K562 (cell line): Measurements from ENCODE around the gene TBC1D5.

ENCODE experiments used
- CBFA2T3 ChIP-seq: fragments of 450-650 bp; IDR thresholded peaks from 2 replicates; pipeline ENCODE4 v1.6.1; 2017
- SIN3A ChIP-seq, 2 experiments: fragments of 150-350 bp in 1 of 2; IDR thresholded peaks; 2 replicates each; pipeline ENCODE4 v1.6.1; 2011 to 2016; ENCODE audit warnings: borderline replicate concordance in 2 of 2, low read depth in 2 of 2, low read length in 2 of 2, mild to moderate bottlenecking in 2 of 2, moderate library complexity in 2 of 2; ENCODE audit not compliant: control insufficient read depth in 1 of 2
- TARDBP ChIP-seq: fragments of 450-650 bp; IDR thresholded peaks from 2 replicates; pipeline ENCODE4 v1.6.1; 2016
- ZNF253 ChIP-seq: fragments of 250-450 bp; sonication (Bioruptor Pico); conservative IDR thresholded peaks from 2 replicates; pipeline ENCODE4 v1.6.1; 2021; ENCODE audit warnings: mild to moderate bottlenecking
- ZNF766 ChIP-seq: fragments of 200-800 bp; sonication (Bioruptor generic); conservative IDR thresholded peaks from 2 replicates; pipeline ENCODE4 v1.6.1; 2016; ENCODE audit warnings: missing genetic modification characterization, missing compliant biosample characterization
- TF ChIP-seq, protein P1 (sequence below), 3 experiments: IDR thresholded peaks in 2 of 3; conservative IDR thresholded peaks in 1 of 3; 2 replicates each; pipeline ENCODE4 v1.5.1; 2011 to 2012; ENCODE audit warnings: low read length in 3 of 3, mild to moderate bottlenecking in 3 of 3, control low read depth in 2 of 3, improper control_type of control experiment in 1 of 3, inconsistent platforms in 1 of 3, low read depth in 1 of 3, mixed read lengths in 1 of 3, moderate library complexity in 1 of 3; ENCODE audit not compliant: insufficient read depth in 2 of 3

DNA sequence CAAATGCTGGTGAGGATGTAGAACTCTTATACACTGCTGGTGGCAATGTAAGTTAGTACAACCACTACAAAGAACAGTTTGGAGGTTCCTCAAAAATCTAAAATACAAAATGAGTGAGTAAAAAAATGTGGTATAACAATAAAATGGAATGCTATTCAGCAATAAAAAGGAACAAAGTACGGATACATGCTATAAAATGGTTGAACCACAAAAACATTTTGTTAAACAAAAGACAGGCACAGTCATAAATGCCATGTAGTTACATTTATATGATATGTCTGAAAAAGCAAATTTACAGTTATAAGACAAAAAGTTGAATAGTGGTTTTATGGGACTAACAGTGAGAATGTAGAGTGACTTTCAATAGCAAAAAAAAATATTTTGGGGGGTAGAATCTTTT lies 285.8 kb downstream of the TBC1D5 start:
- TF ChIP-seq TARDBP: no peak
- TF ChIP-seq SIN3A (IDR thresholded peaks at IDR 0.05; ENCODE audit: borderline replicate concordance in 2 of 2, control insufficient read depth in 1 of 2, low read depth in 2 of 2, low read length in 2 of 2): no peak
- TF ChIP-seq ZNF253 (CRISPR knock-in tag): no peak
- TF ChIP-seq ZNF766 (CRISPR knock-in tag): no peak
- no peak for TF ChIP-seq CBFA2T3
- TF ChIP-seq, protein P1, sequence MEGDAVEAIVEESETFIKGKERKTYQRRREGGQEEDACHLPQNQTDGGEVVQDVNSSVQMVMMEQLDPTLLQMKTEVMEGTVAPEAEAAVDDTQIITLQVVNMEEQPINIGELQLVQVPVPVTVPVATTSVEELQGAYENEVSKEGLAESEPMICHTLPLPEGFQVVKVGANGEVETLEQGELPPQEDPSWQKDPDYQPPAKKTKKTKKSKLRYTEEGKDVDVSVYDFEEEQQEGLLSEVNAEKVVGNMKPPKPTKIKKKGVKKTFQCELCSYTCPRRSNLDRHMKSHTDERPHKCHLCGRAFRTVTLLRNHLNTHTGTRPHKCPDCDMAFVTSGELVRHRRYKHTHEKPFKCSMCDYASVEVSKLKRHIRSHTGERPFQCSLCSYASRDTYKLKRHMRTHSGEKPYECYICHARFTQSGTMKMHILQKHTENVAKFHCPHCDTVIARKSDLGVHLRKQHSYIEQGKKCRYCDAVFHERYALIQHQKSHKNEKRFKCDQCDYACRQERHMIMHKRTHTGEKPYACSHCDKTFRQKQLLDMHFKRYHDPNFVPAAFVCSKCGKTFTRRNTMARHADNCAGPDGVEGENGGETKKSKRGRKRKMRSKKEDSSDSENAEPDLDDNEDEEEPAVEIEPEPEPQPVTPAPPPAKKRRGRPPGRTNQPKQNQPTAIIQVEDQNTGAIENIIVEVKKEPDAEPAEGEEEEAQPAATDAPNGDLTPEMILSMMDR (IDR thresholded peaks at IDR 0.05 in 2 of 3, conservative IDR thresholded peaks at IDR 0.05 in 1 of 3; ENCODE audit: insufficient read depth in 2 of 3, low read depth in 1 of 3, low read length in 3 of 3): no peak
